Body of pancreas (tissue), 4 donors: ENCODE results near the gene ST3GAL5.

Experiments used
- POLR2A ChIP-seq, 3 donors: fragments of 450-650 bp; IDR thresholded peaks; one replicate each; pipeline ENCODE4 v1.6.1; 2016; ENCODE audit warnings: antibody characterized with exemption in 3 of 3, mild to moderate bottlenecking in 2 of 3
- TF ChIP-seq, protein P1 (sequence below), 7 experiments: fragments of 450-650 bp in 4 of 7; fragments of 200-600 bp in 3 of 7; sonication (generic) in 3 of 7; IDR thresholded peaks; one replicate each; pipeline ENCODE4 v1.5.1; 2016 to 2019; ENCODE audit warnings: antibody characterized with exemption in 7 of 7

DNA sequence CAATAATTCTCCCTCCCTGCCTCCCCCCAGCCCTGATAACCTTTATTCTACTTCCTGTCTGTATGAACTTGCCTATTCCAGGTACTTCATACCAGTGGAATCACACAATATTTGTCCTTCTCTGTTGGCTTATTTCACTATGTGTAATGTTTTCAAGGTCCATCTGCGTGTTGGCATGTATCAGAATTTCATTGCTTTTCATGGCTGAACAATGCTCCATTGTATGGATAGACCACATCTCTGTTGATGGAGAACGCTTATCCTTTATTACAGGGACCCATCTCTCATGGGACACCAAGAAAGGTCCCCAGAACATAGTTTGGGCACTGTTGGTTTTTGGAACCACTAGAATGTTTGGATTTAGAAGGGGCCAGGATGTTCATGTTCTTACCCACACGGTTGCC is 94.8 kb downstream of the ST3GAL5 start:
- TF ChIP-seq, protein P1, sequence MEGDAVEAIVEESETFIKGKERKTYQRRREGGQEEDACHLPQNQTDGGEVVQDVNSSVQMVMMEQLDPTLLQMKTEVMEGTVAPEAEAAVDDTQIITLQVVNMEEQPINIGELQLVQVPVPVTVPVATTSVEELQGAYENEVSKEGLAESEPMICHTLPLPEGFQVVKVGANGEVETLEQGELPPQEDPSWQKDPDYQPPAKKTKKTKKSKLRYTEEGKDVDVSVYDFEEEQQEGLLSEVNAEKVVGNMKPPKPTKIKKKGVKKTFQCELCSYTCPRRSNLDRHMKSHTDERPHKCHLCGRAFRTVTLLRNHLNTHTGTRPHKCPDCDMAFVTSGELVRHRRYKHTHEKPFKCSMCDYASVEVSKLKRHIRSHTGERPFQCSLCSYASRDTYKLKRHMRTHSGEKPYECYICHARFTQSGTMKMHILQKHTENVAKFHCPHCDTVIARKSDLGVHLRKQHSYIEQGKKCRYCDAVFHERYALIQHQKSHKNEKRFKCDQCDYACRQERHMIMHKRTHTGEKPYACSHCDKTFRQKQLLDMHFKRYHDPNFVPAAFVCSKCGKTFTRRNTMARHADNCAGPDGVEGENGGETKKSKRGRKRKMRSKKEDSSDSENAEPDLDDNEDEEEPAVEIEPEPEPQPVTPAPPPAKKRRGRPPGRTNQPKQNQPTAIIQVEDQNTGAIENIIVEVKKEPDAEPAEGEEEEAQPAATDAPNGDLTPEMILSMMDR (IDR thresholded peaks at IDR 0.05), result no peak
- no peak for TF ChIP-seq POLR2A (IDR thresholded peaks at IDR 0.05)
